Sciatic nerve (tissue), 2 donors: Measurements from ENCODE around the gene CDH19. TPM values are rescaled to one million over a fixed set of nuclear protein-coding genes. Genes with fewer than 3 reads are reported as not detected.

Experiments used
- ATAC-seq: fragments of 200-7000 bp; cut with Tn5 transposase; one replicate; pipeline ENCODE4 v1.9.1; 2020; ENCODE audit warnings: mild to moderate bottlenecking, moderate library complexity
- DNase-seq: peaks from one replicate; pipeline ENCODE4 v3.0.0-alpha.2; 2020; ENCODE audit warnings: low spot score
- intact Hi-C: fragments of 100-400 bp; cut with DNase I; formaldehyde crosslinking; loops from one replicate; pipeline ENCODE4 v1.14.2; 2022
- total RNA-seq: library from RNA; stranded (reverse); fragmentation: NEBNext Ultra II Directional; extraction: Animal tissue kit (Norgen Biotek cat#: 25700); gene quantifications from one replicate; pipeline ENCODE4 v1.2.1, GENCODE V29; 2021
- donor health status: DM: no; HTN: no; CAD: no.
- donor health status: DM: no; HTN: no; CAD: no.

CDH19 gene
- total RNA-seq, 1 donor from 2014 or later: 160 TPM

DNA sequence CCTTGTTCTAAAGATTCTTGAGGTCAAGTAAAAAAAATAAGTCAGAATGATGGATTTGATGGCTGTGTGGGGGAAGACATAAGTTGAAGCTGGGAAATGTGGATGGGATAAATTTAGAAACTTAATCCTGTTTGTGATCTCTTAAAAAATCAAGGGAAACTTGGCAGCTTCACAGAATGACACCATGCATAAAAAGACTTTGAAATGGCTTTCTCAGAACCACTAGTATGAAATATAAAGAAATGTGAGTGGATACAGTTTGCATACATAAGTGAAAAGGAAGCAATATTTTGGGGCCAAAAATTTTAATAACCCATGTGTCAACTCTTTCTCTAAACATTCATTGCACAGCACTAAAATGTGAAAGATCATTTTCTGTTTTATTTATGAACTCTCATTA lies 21.7 kb downstream of the CDH19 start:
- no peak for DNase-seq
- intact Hi-C loops: no loop called here
- ATAC-seq: no peak

DNA sequence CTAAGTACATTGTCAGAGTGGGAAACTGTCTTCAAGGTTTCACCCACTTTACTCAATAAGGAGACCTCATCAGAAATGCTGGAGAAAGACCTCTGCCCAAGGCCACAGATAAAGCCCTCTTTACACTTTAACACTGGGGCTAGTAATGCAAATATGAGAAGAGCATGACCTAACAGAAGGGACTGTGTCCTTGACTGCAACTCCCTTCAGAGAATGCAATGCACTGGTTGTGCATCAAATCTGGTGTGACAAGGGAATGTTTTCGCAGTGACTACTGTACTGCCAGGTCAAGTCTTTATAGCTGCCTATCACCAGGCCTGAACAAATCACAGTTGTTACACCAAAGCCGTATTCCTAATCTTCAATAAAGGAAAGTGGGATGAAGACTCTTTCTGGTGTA lies 28.6 kb downstream of the CDH19 start:
- intact Hi-C loops: no loop called here
- no peak for ATAC-seq
- DNase-seq: no peak

- no peak for DNase-seq
- no peak for ATAC-seq
- intact Hi-C loops: no loop called here
Measured at GRCh38 chr18:66571845-66572244, 32.0 kb downstream of the CDH19 start.

DNA sequence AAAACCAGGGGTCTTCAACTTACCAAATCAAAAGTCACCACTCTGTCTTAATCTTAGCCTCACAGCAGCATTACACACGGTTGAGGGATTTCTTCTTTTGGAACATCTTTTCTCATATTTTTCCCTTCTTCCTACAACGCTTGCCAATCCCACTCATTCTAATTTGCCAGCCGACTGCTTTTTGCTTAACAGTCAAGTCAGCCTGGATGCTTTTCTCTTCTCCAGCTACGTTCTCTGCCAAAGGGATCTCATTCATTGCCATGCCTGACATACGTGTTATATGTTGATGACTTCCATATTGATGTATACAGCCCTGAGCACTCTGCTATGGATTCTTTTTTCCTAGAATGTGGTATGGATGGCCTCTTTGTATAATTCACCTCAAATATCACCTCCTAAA lies 37.3 kb downstream of the CDH19 start:
- intact Hi-C loops: no loop called here
- DNase-seq (no peak), ATAC-seq (no peak)

- ATAC-seq (no peak), DNase-seq (no peak)
- intact Hi-C loops: no loop called here
Measured at GRCh38 chr18:66564236-66564635, 39.7 kb downstream of the CDH19 start.

DNA sequence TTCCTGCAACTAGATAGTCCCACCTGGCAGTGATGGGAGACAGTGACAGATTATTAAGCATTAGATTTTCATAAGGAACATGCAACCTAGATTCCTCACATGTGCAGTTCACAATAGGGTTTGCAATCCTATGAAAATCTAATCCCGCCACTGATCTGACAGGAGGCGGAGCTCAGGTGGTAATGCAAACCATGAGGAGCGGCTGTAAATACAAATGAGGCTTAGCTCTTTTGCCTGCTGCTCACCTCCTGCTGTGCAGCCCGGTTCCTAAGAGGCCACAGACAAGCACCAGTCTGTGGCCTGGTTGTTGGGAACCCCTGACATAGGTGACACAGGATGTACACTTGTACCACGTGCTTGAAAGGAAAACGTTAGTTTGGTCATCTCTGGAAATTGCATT lies 41.6 kb downstream of the CDH19 start:
- intact Hi-C loops: no loop called here
- DNase-seq (no peak), ATAC-seq (no peak)

DNA sequence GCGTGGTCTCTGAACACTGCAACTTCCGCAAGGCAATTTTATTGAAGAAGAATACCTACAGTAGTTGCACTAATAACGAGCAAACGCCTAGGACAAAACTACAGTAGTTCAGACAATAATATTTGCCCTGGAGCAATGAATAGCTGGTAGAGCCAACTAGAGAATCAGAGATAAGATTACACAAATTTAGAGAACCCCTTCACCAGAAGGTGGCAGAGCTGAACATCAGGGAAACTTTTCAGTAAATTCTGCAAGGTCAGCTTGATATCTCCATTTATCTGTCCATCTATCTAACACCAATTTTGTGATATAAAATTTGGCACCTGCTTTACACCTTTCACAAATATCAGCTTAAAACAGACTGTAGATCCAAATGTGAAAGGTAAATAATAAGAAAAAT lies 43.8 kb downstream of the CDH19 start:
- ATAC-seq (peak; percentile 32), DNase-seq (no peak)
- intact Hi-C loops: no loop called here

DNA sequence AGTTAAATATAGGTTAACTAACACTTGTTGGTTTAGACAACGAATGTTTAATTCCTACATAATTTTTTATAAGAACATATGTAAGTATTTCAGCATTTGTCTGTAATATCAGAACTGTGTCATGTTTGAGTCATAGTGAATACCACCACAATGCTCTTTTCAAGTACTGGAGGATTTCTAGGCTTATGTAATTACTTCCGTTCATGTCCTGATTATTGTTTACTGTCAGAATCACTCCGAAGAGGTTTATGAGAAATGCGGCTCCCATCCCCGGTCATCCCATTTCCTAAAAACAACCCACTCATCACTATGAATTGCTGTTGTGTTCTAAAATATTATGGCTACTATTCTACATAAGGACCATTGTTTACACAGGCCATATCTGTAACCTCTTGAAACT lies 45.1 kb downstream of the CDH19 start:
- ATAC-seq (no peak), DNase-seq (no peak)
- intact Hi-C loops: no loop called here

- DNase-seq (no peak), ATAC-seq (no peak)
- intact Hi-C loops: no loop called here
Measured at GRCh38 chr18:66557091-66557490, 46.8 kb downstream of the CDH19 start.

DNA sequence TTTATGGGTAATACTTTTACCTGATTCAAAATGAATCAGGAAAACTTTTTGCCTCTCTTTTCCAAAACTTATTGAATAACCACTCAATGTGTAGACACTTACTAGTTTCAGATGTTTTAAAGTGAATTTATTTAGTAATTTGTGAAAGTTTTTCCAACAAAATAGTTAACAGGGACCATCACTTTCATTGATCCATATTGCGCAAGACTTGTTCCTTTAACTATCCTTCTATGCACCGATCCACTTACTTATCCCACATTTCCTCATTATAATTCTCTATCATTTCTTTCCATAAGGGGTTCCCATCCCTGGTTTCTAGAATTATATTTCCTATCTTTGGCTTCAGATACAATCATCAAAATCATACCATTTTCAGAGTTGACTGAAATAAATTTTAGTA lies 48.3 kb downstream of the CDH19 start:
- no peak for ATAC-seq
- no peak for DNase-seq
- intact Hi-C loops: no loop called here

DNA sequence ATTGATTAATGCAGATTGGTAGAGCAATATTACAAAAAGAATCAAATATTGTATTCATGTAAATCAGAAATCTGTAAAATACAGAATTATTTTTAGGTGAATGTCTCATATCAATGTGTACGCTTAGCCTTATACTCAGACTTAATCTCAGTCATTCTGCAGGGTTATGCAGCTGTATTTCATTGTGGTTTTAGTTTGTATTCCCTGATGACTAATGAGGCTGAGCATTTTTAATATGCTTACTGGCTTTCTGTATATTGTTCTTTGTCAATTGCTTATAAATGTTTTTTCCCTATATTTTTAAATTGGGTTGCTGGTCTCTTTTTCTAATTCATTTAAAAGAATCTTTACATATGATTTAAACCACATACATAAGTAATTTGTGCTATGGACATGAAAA lies 50.1 kb downstream of the CDH19 start:
- ATAC-seq (peak; percentile 45), DNase-seq (no peak)
- intact Hi-C loops: no loop called here

- ATAC-seq (no peak), DNase-seq (no peak)
- intact Hi-C loops: no loop called here
Measured at GRCh38 chr18:66550366-66550765, 53.5 kb downstream of the CDH19 start.

GRCh38 chr18:66548747-66549146 lies 55.1 kb downstream of the CDH19 start:
- intact Hi-C loops: no loop called here
- no peak for DNase-seq
- no peak for ATAC-seq

GRCh38 chr18:66534110-66534509 lies 69.8 kb downstream of the CDH19 start:
- no peak for DNase-seq
- ATAC-seq: no peak
- intact Hi-C loops: no loop called here

- ATAC-seq (no peak), DNase-seq (no peak)
- intact Hi-C loops: no loop called here
Measured at GRCh38 chr18:66533693-66534092, 70.2 kb downstream of the CDH19 start.

GRCh38 chr18:66523219-66523991 lies 80.5 kb downstream of the CDH19 start:
- intact Hi-C loops: no loop called here
- peak; percentile 15 for ATAC-seq
- DNase-seq: no peak

- ATAC-seq: no peak
- no peak for DNase-seq
- intact Hi-C loops: no loop called here
Measured at GRCh38 chr18:66513996-66514395, 89.9 kb downstream of the CDH19 start.

DNA sequence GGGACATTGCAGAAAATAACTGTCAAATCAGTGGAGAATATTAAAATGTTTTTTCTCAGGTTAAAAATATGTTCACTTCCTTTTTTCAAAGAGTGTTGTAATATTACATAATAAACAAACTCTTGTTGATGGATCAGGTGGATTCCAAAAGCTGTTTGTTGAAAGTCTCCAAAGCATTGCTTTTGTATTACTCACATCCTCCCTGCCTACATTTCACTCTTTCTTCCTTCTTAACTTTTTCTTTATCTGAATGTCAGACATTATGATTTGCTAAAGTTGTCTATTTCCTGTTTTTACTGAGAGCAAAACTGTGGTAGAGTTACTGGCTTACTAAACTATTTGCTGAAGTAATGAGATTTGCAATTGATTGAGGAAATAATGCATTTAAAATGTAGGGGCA lies 92.1 kb downstream of the CDH19 start:
- DNase-seq (no peak), ATAC-seq (no peak)
- intact Hi-C loops: no loop called here

DNA sequence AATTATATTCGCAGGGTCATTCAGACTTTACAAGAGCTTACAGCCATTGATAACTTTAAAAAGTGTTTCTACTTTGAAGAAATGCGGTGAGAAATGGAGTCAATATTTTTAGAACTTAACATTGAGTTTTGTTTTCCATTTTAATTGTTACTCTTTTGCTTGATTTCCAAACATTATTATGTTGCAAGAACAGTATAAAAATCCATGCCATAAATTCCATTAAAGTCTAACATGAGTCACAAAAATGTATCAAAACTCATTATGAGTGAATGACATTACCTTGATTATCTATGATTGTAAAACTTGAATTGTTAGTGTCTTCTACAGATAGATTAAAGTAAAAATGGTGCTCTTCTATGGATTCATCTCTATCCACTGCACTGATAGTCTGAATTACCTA lies 92.6 kb downstream of the CDH19 start:
- intact Hi-C loops: no loop called here
- no peak for ATAC-seq
- DNase-seq: no peak

- intact Hi-C loops: no loop called here
- ATAC-seq (no peak), DNase-seq (no peak)
Measured at GRCh38 chr18:66510357-66511045, 93.4 kb downstream of the CDH19 start.

GRCh38 chr18:66508937-66509336 lies 95.0 kb downstream of the CDH19 start:
- ATAC-seq (no peak), DNase-seq (no peak)

More at GRCh38 chr18:66508937-66509336, 95.0 kb downstream of the CDH19 start:
- intact Hi-C loops: no loop called here
